ENCODE measurements around the gene SDHAF4. TPM values are rescaled to one million over a fixed set of nuclear protein-coding genes. Genes with fewer than 3 reads are reported as not detected.

SDHAF4 gene
- total RNA-seq = 6.5 and 11.9 TPM in 2 replicates

DNA sequence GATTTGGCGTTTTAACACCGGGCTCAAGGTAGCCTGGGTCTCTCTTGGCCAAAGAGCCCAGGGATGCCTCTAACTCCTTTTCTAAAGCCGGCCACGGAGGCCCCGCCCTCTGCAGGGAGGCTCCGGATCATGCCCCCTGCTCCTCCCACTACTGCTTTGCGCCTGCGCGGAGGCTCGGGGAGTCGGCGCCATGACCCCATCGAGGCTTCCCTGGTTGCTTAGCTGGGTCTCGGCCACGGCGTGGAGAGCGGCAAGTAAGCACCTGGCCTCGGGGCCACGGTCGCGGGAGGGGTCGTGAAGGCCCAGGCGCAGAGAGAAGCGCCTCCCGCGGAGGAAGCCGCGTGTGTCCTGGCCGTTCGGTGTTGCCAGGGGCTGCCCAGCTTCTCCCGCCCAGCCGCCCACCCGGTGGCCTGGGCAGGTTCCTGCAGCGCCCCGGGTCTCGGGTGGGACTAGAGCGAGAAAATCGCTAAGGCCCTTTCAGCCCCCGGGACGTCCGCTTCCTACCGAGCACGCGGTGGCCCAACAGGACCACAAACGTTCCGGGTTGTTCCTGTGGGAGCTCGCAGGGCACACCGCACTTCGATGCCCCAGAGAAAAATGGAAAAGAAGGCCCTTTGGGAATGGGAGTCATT lies at the start of gene SDHAF4:
TSS of gene SDHAF4 (plus strand) at position 180 of the 632 bp plus-strand sequence. CDS start at position 191, 11 bp downstream.

Other genes starting within 250 kb of the SDHAF4 start
- 34.5 and 58.6 TPM in 2 replicates for gene FAM135A, start 153.4 kb upstream of the SDHAF4 start, total RNA-seq
- gene SMAP1, start 101.0 kb downstream of the SDHAF4 start, total RNA-seq = 11.8 and 17.1 TPM in 2 replicates